AG04450 (cell line): Measurements from ENCODE around the gene PRUNE2. TPM values are rescaled to one million over a fixed set of nuclear protein-coding genes. Genes with fewer than 3 reads are reported as not detected.

Experiments used
- CTCF ChIA-PET: fragments of 300-600, 350-600 bp; formaldehyde crosslinking; extraction: SDS; loops from one replicate; lab custom pipeline; 2022; ENCODE audit warnings: antibody characterized with exemption, inconsistent platforms; lab: Charles Lee
- POLR2A ChIA-PET: fragments of 350-600 bp; formaldehyde crosslinking; extraction: SDS; loops from one replicate; lab custom pipeline; 2021; ENCODE audit warnings: antibody characterized with exemption, inconsistent platforms; lab: Yijun Ruan, JAX
- DNase-seq: peaks from one replicate; pipeline ENCODE4 v3.0.0-alpha.2; 2011; ENCODE audit warnings: low read depth, low spot score
- H3K27ac ChIP-seq: one replicate; pipeline ENCODE4 v1.5.1; 2012; ENCODE audit warnings: low read depth, low read length, control low read depth
- H3K27me3 ChIP-seq: one replicate; pipeline ENCODE4 v1.6.0; 2012; ENCODE audit warnings: low read length; ENCODE audit not compliant: control insufficient read depth, insufficient read depth
- H3K4me3 ChIP-seq: 2 replicates; pipeline ENCODE4 v1.5.1; 2011; ENCODE audit warnings: mild to moderate bottlenecking, low read depth, low read length, control low read depth
- H3K9me3 ChIP-seq: 2 replicates; pipeline ENCODE4 v1.5.1; 2012; ENCODE audit warnings: low read length; ENCODE audit not compliant: control insufficient read depth, insufficient read depth
- CTCF ChIP-seq: IDR thresholded peaks from 2 replicates; pipeline ENCODE4 v1.5.1; 2011; ENCODE audit warnings: low read depth, low read length, control low read depth, inconsistent platforms
- polyA plus RNA-seq: library from polyadenylated mRNA; depleted of rRNA; stranded (reverse); fragments of >200 nt; gene quantifications from 2 replicates; pipeline ENCODE4 v1.2.3, GENCODE V29; 2011

The PRUNE2 gene
- polyA plus RNA-seq, 1 experiment, result 1.1 TPM

DNA sequence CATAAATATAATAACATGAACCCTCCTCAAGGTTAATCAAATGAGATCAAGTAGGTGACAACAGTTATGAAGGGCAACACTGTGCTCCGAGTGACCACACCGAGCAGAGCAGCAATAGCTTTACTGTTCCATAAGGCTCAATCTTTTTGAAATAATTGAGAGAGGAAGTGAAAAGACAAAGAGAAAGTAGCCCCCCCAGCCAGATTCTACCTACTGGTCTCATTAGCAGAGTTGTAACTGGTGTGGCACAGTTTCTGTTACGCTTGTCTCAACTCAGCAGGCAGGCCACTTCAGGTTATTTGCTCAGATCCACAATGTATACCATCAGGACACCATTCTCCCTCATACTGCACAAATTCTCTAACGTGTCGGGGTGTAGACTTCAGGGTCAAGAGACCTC lies 14.0 kb downstream of the PRUNE2 start:
- Histone ChIP-seq H3K4me3 (no peak overlapping the region), H3K9me3 (no peaks in the 10 kb centered on the region), H3K27ac (no peak overlapping the region), H3K27me3 (no peaks in the 10 kb centered on the region)
- ChIA-PET POLR2A (no interaction called here), CTCF (no interaction called here)
- no peak for DNase-seq
- TF ChIP-seq CTCF, result no peak

GRCh38 chr9:76891279-76891678 lies 14.6 kb downstream of the PRUNE2 start:
- no peak overlapping the region for H3K4me3 ChIP-seq
- TF ChIP-seq CTCF, result no peak
- POLR2A ChIA-PET, result no interaction called here
- CTCF ChIA-PET, result no interaction called here
- no peak overlapping the region for H3K27ac ChIP-seq
- no peaks in the 10 kb centered on the region for H3K27me3 ChIP-seq
- no peak for DNase-seq
- no peaks in the 10 kb centered on the region for H3K9me3 ChIP-seq

DNA sequence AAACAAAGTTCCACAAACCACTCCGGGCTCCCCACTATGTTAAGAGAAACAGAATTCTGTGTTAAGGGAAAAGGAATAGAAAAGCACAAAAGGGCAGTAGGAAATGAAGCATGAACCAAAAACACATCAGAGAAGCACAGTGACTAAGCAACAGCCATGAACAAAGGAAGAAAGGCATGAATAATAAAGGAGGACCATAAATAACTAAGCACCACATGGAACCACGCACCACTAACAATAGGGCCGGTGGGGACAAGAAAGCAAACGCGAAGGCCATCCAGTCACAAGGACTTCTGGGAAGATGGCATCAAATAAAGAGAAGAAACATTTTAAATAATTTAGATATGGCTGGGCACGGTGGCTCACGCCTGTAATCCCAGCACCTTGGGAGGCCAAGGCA lies 18.0 kb downstream of the PRUNE2 start:
- H3K27me3 ChIP-seq, result no peaks in the 10 kb centered on the region
- POLR2A ChIA-PET, result no interaction called here
- H3K9me3 ChIP-seq, result no peaks in the 10 kb centered on the region
- TF ChIP-seq CTCF, result no peak
- no peak overlapping the region for H3K27ac ChIP-seq
- H3K4me3 ChIP-seq, result no peak overlapping the region
- CTCF ChIA-PET, result no interaction called here
- no peak for DNase-seq

- POLR2A ChIA-PET, result no interaction called here
- no peak overlapping the region for H3K4me3 ChIP-seq
- TF ChIP-seq CTCF, result 0 out of 2 replicates have a peak, but pooled peaks have one; percentile 10
- H3K9me3 ChIP-seq, result no peaks in the 10 kb centered on the region
- no peaks in the 10 kb centered on the region for H3K27me3 ChIP-seq
- DNase-seq, result no peak
- H3K27ac ChIP-seq, result no peak overlapping the region
- CTCF ChIA-PET, result no interaction called here
These were observed 18.7 kb downstream of the PRUNE2 start for GRCh38 chr9:76887003-76887821.

GRCh38 chr9:76886318-76886717 lies 19.6 kb downstream of the PRUNE2 start:
- H3K27ac ChIP-seq, result no peak overlapping the region
- ChIA-PET CTCF (no interaction called here), POLR2A (no interaction called here)
- H3K27me3 ChIP-seq, result no peaks in the 10 kb centered on the region
- no peak overlapping the region for H3K4me3 ChIP-seq
- no peak for TF ChIP-seq CTCF
- H3K9me3 ChIP-seq, result no peaks in the 10 kb centered on the region
- DNase-seq, result no peak
